CD14-positive monocyte (primary cell): ENCODE measurements around the gene GASK1A. TPM values are rescaled to one million over a fixed set of nuclear protein-coding genes. Genes with fewer than 3 reads are reported as not detected.

ENCODE experiments used
- DNase-seq, 3 donors: peaks; one replicate each; pipeline ENCODE4 v3.0.0-alpha.2; 2011 to 2022
- H2AFZ ChIP-seq: 2 replicates; pipeline ENCODE4 v1.6.0; 2012; ENCODE audit warnings: mild to moderate bottlenecking, low read depth, low read length, inconsistent platforms; ENCODE audit not compliant: insufficient read depth, poor library complexity, severe bottlenecking
- H3K27ac ChIP-seq, 2 donors: 1 replicate in 1 of 2; 2 replicates in 1 of 2; pipeline ENCODE4 v1.5.1; 2012 to 2013; ENCODE audit warnings: low read length in 2 of 2, control low read depth in 1 of 2, inconsistent platforms in 1 of 2, low read depth in 1 of 2, mild to moderate bottlenecking in 1 of 2
- H3K27me3 ChIP-seq, 2 donors: one replicate each; pipeline versions ENCODE4 v1.6.0 to v1.6.1; 2011 to 2013; ENCODE audit warnings: low read length in 2 of 2; ENCODE audit not compliant: control insufficient read depth in 2 of 2, insufficient read depth in 2 of 2
- H3K36me3 ChIP-seq, 2 donors: replicated peaks in 1 of 2; 1 replicate in 1 of 2; 2 replicates in 1 of 2; pipeline versions ENCODE4 v1.5.1 to v1.6.1; 2012 to 2013; ENCODE audit warnings: low read length in 2 of 2, control low read depth in 1 of 2, inconsistent platforms in 1 of 2, mild to moderate bottlenecking in 1 of 2; ENCODE audit not compliant: insufficient read depth in 2 of 2, control insufficient read depth in 1 of 2
- H3K4me1 ChIP-seq, 2 donors: 1 replicate in 1 of 2; 2 replicates in 1 of 2; pipeline versions ENCODE4 v1.5.1 to v1.6.1; 2012 to 2013; ENCODE audit warnings: low read length in 2 of 2, control low read depth in 1 of 2, inconsistent platforms in 1 of 2, mild to moderate bottlenecking in 1 of 2, moderate library complexity in 1 of 2; ENCODE audit not compliant: insufficient read depth in 2 of 2, control insufficient read depth in 1 of 2
- H3K4me2 ChIP-seq: replicated peaks from 2 replicates; pipeline ENCODE3; 2012; ENCODE audit warnings: low read length, moderate library complexity, mild to moderate bottlenecking; ENCODE audit not compliant: poor library complexity, severe bottlenecking; ENCODE audit errors: extremely low read depth
- H3K4me3 ChIP-seq, 3 experiments: fragments of 200-600 bp in 1 of 3; sonication (generic) in 1 of 3; replicated peaks in 1 of 3; 1 replicate in 2 of 3; 2 replicates in 1 of 3; pipeline ENCODE4 v1.5.1; 2011 to 2013; ENCODE audit warnings: low read length in 3 of 3, mild to moderate bottlenecking in 3 of 3, control low read depth in 2 of 3, low read depth in 2 of 3, inconsistent platforms in 1 of 3, moderate library complexity in 1 of 3
- H3K79me2 ChIP-seq: 2 replicates; pipeline ENCODE4 v1.6.0; 2012; ENCODE audit warnings: mild to moderate bottlenecking, control low read depth, inconsistent platforms, low read length, moderate library complexity; ENCODE audit not compliant: insufficient read depth
- H3K9ac ChIP-seq: 2 replicates; pipeline ENCODE4 v1.6.0; 2017; ENCODE audit warnings: low read length, mild to moderate bottlenecking; ENCODE audit not compliant: insufficient read depth, poor library complexity, severe bottlenecking
- H3K9me3 ChIP-seq, 2 donors: replicated peaks in 1 of 2; 1 replicate in 1 of 2; 2 replicates in 1 of 2; pipeline versions ENCODE4 v1.5.1 to v1.6.1; 2012 to 2013; ENCODE audit warnings: low read length in 2 of 2, control low read depth in 1 of 2; ENCODE audit not compliant: control insufficient read depth in 1 of 2, insufficient read depth in 1 of 2
- H4K20me1 ChIP-seq: 2 replicates; pipeline ENCODE4 v1.6.0; 2012; ENCODE audit warnings: mild to moderate bottlenecking, low read length, control low read depth, moderate library complexity; ENCODE audit not compliant: insufficient read depth
- H3K27ac Mint-ChIP-seq, 7 donors: one replicate each; pipeline ENCODE4 v1.8.0; 2020; ENCODE audit warnings: mild to moderate bottlenecking in 7 of 7, mixed read lengths in 7 of 7, moderate library complexity in 6 of 7, inconsistent platforms in 2 of 7
- H3K27me3 Mint-ChIP-seq, 3 donors: one replicate each; pipeline ENCODE4 v1.8.0; 2021 to 2022; ENCODE audit warnings: low read depth in 3 of 3, mild to moderate bottlenecking in 3 of 3, mixed read lengths in 3 of 3, moderate library complexity in 3 of 3, inconsistent platforms in 1 of 3
- H3K36me3 Mint-ChIP-seq, 2 donors: one replicate each; pipeline ENCODE4 v1.8.0; 2020; ENCODE audit warnings: mixed read lengths in 2 of 2, inconsistent platforms in 1 of 2, mild to moderate bottlenecking in 1 of 2
- H3K4me1 Mint-ChIP-seq: one replicate; pipeline ENCODE4 v1.8.0; 2020; ENCODE audit warnings: mild to moderate bottlenecking, mixed read lengths
- H3K4me3 Mint-ChIP-seq, 2 donors: one replicate each; pipeline ENCODE4 v1.8.0; 2020; ENCODE audit warnings: mild to moderate bottlenecking in 2 of 2, mixed read lengths in 2 of 2, moderate library complexity in 1 of 2
- H3K9me3 Mint-ChIP-seq, 7 donors: one replicate each; pipeline ENCODE4 v1.8.0; 2020 to 2022; ENCODE audit warnings: mixed read lengths in 7 of 7, mild to moderate bottlenecking in 6 of 7, moderate library complexity in 6 of 7, inconsistent platforms in 2 of 7
- WGBS: methylation state at CpG from one replicate; pipeline ENCODE4 v1.1.5; 2013; ENCODE audit warnings: missing lambda C conversion rate; ENCODE audit not compliant: insufficient coverage; 5-methylcytosine and 5-hydroxymethylcytosine counted together
- intact Hi-C, 2 donors: fragments of 100-400 bp; cut with micrococcal nuclease; formaldehyde crosslinking; loops; one replicate each; pipeline versions ENCODE4 v1.15.0 to v1.15.1; 2023
- polyA plus RNA-seq, 3 donors: library from polyadenylated mRNA; depleted of rRNA in 1 of 3; unstranded in 2 of 3; stranded (reverse) in 1 of 3; fragments of 300-500 nt in 2 of 3; fragments of >200 nt in 1 of 3; fragmentation: Illumina TruSeq in 2 of 3; gene quantifications; 1 replicate in 2 of 3; 2 replicates in 1 of 3; pipeline ENCODE4 v1.2.3, GENCODE V29; 2012 to 2021
- TF ChIP-seq, protein P1 (sequence below): fragments of 200-600 bp; IDR thresholded peaks from one replicate; pipeline ENCODE4 v1.8.0; 2022; ENCODE audit warnings: antibody characterized with exemption, mild to moderate bottlenecking

Gene GASK1A
- polyA plus RNA-seq, 3 donors = 0.13 TPM; not detected in 2

GRCh38 chr3:43105596-43106292 lies 126.6 kb downstream of the GASK1A start, which contains the start of gene POMGNT2:
Gene POMGNT2, minus strand, starts transcription at chr3:43106079. Its CDS starts 24,648 bp downstream, at chr3:43081431.
- Histone ChIP-seq H3K4me1 (peaks cover 9 to 14% of the 10 kb centered on the region in 2 donors), H3K4me3 (peak within 1 kb of the TSS; percentile 58 to 80 (median 76)), H3K9ac (peak within 1 kb of the TSS; percentile 74), H3K4me2 (peak within 1 kb of the TSS; percentile 84), H3K27ac (no peak within 1 kb of the TSS), H3K79me2 (no peaks in the 10 kb centered on the region), H3K27me3 (peaks cover 0 to 7% of the 10 kb centered on the region in 2 donors), H2AFZ (peak within 1 kb of the TSS; percentile 97), H3K36me3 (no peaks in the 10 kb centered on the region), H4K20me1 (no peaks in the 10 kb centered on the region), H3K9me3 (no peaks in the 10 kb centered on the region)
- TF ChIP-seq, protein P1, sequence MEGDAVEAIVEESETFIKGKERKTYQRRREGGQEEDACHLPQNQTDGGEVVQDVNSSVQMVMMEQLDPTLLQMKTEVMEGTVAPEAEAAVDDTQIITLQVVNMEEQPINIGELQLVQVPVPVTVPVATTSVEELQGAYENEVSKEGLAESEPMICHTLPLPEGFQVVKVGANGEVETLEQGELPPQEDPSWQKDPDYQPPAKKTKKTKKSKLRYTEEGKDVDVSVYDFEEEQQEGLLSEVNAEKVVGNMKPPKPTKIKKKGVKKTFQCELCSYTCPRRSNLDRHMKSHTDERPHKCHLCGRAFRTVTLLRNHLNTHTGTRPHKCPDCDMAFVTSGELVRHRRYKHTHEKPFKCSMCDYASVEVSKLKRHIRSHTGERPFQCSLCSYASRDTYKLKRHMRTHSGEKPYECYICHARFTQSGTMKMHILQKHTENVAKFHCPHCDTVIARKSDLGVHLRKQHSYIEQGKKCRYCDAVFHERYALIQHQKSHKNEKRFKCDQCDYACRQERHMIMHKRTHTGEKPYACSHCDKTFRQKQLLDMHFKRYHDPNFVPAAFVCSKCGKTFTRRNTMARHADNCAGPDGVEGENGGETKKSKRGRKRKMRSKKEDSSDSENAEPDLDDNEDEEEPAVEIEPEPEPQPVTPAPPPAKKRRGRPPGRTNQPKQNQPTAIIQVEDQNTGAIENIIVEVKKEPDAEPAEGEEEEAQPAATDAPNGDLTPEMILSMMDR = no peak
- H3K27ac Mint-ChIP-seq = peak within 1 kb of the TSS in 1 of 7 donors; percentile 7
- peaks cover 15% of the 10 kb centered on the region for H3K4me1 Mint-ChIP-seq
- H3K36me3 Mint-ChIP-seq = no peaks in the 10 kb centered on the region
- intact Hi-C loops = no loop called here
- H3K4me3 Mint-ChIP-seq = peak within 1 kb of the TSS; percentile 78 to 86
- under 1% methylated on average over 65 of the region's 71 CpGs for WGBS
- H3K27me3 Mint-ChIP-seq = peaks cover 4 to 22% (median 12%) of the 10 kb centered on the region in 3 donors
- peak; percentile 54 to 71 (median 59) for DNase-seq
- peaks cover 0 to 2% (median 0%) of the 10 kb centered on the region in 7 donors for H3K9me3 Mint-ChIP-seq

GRCh38 chr3:43106293-43106628 lies 127.2 kb downstream of the GASK1A start:
- H4K20me1 ChIP-seq = no peaks in the 10 kb centered on the region
- peak overlapping the region; percentile 84 for H3K4me2 ChIP-seq
- TF ChIP-seq, protein P1 = no peak
- DNase-seq = no peak
- peaks cover 9 to 14% of the 10 kb centered on the region in 2 donors for H3K4me1 ChIP-seq
- peaks cover 0 to 7% of the 10 kb centered on the region in 2 donors for H3K27me3 ChIP-seq
- H3K27ac ChIP-seq = no peak overlapping the region
- H3K9me3 ChIP-seq = no peaks in the 10 kb centered on the region
- Mint-ChIP-seq H3K36me3 (no peaks in the 10 kb centered on the region), H3K27me3 (peaks cover 4 to 22% (median 12%) of the 10 kb centered on the region in 3 donors), H3K4me1 (peaks cover 15% of the 10 kb centered on the region), H3K9me3 (peaks cover 0 to 2% (median 0%) of the 10 kb centered on the region in 7 donors), H3K4me3 (peak overlapping the region; percentile 68 to 86), H3K27ac (no peak overlapping the region)
- H2AFZ ChIP-seq = peak overlapping the region; percentile 97
- H3K4me3 ChIP-seq = peak overlapping the region in 1 of 3 experiments; percentile 80
- no peaks in the 10 kb centered on the region for H3K79me2 ChIP-seq
- no CpG with 5 or more reads among the region's 6 CpGs for WGBS
- intact Hi-C loops = no loop called here
- no peak overlapping the region for H3K9ac ChIP-seq
- no peaks in the 10 kb centered on the region for H3K36me3 ChIP-seq

Other genes starting within 250 kb of the GASK1A start
- 1 to 10 TPM in 2 of 3 donors, under 1 TPM in 1; 0.97 to 2.4 (median 1.8) TPM for gene CCDC13, start 206.1 kb upstream of the GASK1A start, polyA plus RNA-seq
- 100 to 1,000 TPM in 2 of 3 donors, 10 to 100 TPM in 1; 34.8 to 115 (median 104) TPM for gene HIGD1A, start 174.8 kb upstream of the GASK1A start, polyA plus RNA-seq
- gene ACKR2, start 169.9 kb upstream of the GASK1A start, polyA plus RNA-seq = under 1 TPM in 1 of 3 donors, not detected in 2; 0.49 TPM
- gene CYP8B1, start 103.4 kb upstream of the GASK1A start, polyA plus RNA-seq = under 1 TPM in 1 of 3 donors, not detected in 2; 0.01 TPM
- gene ZNF662, start 73.2 kb upstream of the GASK1A start, polyA plus RNA-seq = under 1 TPM in 1 of 3 donors, not detected in 2; 0.09 TPM
- gene POMGNT2, start 126.8 kb downstream of the GASK1A start, polyA plus RNA-seq = 1 to 10 TPM; 4.3 to 5.1 (median 4.4) TPM